ENCODE data around the gene UBE2D3.

Gene UBE2D3

GRCh38 chr4:102826890-102827673 is at the start of gene UBE2D3:
Gene UBE2D3, minus strand, starts transcription at chr4:102827551. Its CDS starts 1,043 bp downstream, at chr4:102826508.
- DNase-seq: peak; percentile 90

DNA sequence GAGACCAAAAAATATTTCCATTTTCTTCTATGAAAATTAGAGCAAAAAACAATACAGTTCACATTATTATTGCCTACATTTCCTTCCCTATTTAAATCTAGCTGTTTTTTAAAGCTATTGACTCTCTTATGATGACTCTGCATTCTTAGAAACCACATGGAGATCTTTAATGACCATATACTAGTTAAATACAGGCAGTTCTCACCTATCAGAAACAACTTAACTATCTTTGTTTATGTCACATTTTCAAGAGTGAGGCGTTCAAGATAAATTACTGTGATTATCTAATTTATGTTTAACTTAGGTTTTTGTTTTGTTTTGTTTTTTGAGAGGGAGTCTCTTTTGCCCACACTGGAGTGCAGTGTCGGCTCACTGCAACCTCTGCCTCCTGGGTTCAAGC is 44.4 kb upstream of the UBE2D3 start:
- peak; percentile 79 for DNase-seq

- DNase-seq: peak; percentile 47
Measured at GRCh38 chr4:102869569-102870197, 42.3 kb upstream of the UBE2D3 start.

DNA sequence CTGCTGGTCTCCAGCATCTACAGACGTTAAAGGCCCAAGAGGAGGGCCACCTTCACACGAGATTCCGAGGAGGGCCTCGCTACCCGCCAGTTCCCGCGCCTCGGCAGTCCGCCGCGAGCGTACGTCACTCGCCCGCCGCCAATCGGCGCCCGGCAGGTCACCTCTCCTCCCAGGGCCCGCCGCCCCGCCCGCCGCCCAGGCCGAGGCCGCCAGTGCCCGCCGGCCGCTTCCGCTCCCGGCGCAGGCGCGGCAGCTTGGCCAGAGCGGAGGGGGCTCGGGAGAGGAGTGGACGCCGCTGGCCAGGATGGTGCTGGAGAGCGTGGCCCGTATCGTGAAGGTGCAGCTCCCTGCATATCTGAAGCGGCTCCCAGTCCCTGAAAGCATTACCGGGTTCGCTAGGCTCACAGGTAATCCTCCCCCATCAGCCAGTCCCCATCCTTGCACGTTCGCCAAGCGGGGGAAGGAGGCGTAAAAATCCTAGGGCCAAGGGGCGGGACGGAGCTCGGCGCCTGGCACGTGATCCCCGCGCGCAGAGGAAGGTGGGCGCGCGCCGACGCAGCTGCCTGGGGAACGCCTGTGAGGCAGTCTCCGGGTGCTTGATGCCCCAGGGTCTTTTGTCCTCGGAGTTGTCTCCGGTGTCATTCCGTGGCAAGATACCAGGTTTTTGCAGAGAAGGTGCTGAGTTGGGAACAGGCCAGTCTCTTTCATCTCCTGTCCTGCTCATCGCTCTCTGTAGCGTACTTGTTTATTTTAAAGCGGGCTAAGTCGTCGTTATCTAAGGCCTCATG is 41.6 kb upstream of the UBE2D3 start, which contains the start of gene CISD2:
CISD2 (plus strand) TSS at position 212 of the 788 bp plus-strand sequence; CDS start at position 305, 93 bp downstream.
- peak; percentile 95 for DNase-seq

GRCh38 chr4:102868153-102868780 is 40.9 kb upstream of the UBE2D3 start:
- DNase-seq: no peak

- DNase-seq: peak; percentile 68
Measured at GRCh38 chr4:102867278-102868152, 40.2 kb upstream of the UBE2D3 start.

DNA sequence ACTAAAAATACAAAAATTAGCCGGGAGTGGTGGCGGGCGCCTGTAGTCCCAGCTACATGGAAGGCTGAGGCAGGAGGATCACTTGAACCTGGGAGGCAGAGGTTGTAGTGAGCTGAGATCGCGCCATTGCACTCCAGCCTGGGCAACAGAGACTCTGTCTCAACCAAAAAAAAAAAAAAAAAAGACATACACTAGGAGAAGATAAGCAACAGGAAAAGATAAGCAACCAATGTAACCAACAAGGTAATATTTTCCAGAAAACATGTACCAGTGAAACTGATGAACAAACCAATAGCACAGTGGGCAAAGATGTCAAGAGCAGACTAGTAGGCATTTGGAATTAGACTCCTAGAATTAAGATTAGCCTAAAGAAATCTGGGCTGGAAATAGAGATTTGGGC is 38.0 kb upstream of the UBE2D3 start:
- peak; percentile 59 for DNase-seq

DNA sequence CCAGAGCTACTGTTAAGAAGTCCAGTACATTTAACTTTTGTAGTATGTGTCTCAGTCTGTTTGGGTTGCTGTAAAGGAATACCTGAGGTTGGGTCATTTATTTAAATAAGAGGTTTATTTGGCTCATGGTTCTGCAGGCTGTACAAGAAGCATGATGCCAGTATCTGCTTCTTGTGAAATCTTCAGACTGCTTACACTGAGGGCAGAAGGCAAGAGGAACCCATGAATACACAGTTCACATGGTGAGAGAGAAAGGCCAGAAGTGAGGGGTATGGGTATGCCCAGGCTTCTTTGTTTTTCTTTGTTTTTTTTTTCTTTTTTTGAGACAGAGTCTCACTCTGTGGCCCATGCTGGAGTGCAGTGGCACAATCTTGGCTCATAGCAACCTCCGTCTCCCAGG is 35.4 kb upstream of the UBE2D3 start:
- DNase-seq: no peak

DNA sequence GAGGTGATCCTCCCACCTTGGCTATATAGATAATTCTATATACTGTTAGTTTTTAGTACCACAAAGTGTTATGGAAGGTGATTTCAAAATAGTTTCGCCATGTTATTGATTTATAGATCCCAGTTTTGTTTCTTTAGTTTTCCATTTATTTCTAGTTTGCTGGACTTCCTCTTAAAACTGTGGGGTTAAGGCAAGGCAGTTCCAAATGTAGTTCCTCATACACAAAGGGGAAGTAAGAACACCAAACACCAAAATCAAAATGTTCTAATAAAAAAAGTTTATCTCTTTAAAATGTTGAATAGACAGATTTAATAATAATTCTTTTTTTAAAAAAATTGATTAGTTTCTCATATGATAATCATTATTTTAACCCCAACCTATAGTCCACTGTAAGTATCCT is 34.7 kb upstream of the UBE2D3 start:
- DNase-seq: no peak

DNA sequence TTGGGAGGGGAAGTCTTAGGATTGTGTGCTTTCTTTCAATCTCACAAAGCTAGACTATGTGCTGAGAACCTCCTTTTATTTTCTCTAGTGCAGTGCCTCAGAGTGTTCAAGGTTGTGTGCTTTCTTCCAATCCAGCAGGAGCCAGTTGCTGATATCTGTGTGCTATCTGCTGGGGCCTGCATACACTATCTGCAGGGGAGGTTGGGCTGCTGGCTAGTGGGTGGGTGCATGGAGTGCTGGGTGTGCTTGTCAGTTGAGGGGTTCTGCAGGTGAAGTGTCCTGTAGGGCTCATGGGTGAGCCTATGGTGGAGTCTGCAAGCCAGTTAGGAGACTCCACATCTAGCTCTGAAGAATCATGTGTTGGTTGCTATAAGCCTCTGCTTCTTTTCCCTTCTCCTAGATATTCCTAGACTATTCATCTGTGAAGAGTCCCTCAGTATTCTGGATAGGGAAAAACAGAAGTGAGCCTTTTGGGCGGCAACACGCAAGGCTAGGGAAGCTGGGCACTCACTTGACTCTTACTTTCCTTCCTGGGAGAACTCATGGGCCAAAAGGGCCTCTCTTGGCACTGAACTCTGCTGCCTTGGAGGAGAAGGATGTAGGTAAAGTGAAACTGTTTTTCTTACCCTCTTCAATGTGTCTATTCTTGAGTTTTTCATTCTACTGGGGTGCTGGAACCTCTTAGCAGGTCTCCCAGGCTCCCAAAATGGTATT is 33.4 kb upstream of the UBE2D3 start:
- DNase-seq: peak; percentile 77

DNA sequence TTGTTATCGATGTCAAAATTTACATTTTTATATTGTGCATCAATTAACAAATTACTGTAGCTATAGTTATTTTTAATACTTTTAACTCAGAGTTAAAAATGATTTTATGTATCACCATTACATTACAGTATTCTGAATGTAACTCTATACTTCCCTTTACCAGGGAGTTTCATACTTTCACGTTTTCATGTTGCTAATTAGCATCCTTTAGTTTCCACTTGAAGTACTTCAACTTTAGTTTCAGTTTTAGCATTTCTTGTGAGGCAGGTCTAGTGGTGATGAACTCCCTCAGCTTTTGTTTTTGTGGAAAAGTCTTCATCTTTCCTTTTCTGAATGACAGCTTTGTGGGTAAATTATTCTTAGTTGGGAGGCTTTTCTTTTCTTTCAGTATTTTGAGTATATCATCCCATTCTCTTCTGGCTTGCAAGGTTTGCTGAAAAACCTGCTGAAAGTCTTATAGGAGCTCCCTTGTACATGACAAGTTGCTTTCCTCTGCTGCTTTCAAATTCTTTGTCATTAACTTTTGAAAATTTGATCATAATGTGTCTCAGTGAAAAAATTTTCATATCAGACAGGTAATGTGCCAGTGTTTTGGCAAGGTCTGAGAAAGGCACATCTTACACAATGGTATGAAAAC is 31.6 kb upstream of the UBE2D3 start:
- DNase-seq: no peak

GRCh38 chr4:102850370-102850769 is 23.0 kb upstream of the UBE2D3 start:
- DNase-seq: no peak

GRCh38 chr4:102849579-102850104 is 22.3 kb upstream of the UBE2D3 start:
- no peak for DNase-seq

DNA sequence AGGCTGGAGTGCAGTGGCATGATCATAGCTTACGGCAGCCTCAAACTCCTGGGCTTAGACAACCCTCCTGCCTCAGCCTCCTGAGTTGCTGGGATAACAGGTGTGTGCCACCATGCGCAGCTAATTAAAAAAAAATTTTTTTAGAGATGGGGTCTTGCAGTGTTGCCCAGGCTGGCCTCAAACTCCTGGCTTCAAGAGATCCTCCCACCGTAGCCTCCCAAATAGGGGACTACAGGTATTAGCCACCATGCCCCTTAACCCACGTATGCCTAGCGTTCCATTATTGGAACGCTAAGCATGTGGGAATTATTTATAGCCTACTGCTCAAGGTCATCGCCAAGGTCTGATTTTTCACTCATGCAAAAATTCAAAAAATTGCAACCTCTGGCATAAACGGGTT is 20.3 kb upstream of the UBE2D3 start:
- no peak for DNase-seq

DNA sequence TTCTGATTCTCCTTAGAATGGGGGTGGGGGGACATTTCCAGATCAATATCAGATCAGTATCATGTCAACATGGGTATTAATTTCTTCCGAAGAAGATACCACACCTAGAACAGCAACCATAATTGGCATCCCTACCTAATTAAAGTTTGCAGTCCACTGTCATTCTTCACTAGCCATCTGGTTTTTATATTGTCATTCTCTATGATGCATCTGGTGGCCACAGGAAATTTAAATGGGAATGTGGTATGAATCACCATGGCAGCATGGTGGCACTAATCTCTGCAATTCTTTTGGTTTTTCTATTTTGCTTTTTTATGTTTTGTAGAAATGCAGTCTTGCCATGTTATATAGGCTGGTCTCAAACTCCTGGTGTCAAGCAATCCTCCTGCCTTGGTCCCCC is 16.6 kb upstream of the UBE2D3 start:
- DNase-seq: no peak

GRCh38 chr4:102843273-102843672 is 15.9 kb upstream of the UBE2D3 start:
- DNase-seq: no peak

DNA sequence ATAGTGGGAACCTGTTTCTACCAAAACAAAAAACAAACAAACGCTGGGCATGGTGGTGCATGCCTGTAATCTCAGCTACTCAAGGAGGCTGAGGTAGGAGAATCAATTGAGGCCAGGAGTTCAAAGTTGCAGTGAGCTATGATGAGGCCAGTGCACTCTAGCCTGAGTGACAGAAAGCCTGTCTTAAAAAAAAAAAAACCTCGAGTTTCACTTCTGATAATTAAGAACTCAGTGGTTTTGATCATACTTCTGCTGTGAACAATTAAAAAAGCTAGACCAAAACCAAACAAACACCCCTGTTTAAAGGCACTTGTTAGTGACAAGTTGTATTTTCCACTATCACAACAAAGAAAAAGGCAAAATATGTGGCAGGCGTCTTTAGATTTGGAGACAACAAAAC is 15.0 kb upstream of the UBE2D3 start:
- DNase-seq: no peak

GRCh38 chr4:102836596-102836995 is 9.2 kb upstream of the UBE2D3 start:
- DNase-seq: no peak

- DNase-seq: no peak
Measured at GRCh38 chr4:102832667-102833066, 5.3 kb upstream of the UBE2D3 start.

- DNase-seq: no peak
Measured at GRCh38 chr4:102832105-102832504, 4.8 kb upstream of the UBE2D3 start.

- no peak for DNase-seq
Measured at GRCh38 chr4:102829803-102830202, 2.5 kb upstream of the UBE2D3 start.

Measured in hematopoietic multipotent progenitor cell treated with erythropoietin and hydrocortisone succinate and interleukin-3 and kit ligand, for 8 days (in vitro differentiated cells).